IMR-90 (cell line): ENCODE results near the gene BTG4. TPM values are rescaled to one million over a fixed set of nuclear protein-coding genes. Genes with fewer than 3 reads are reported as not detected.

ENCODE experiments used
- ATAC-seq: fragments of 200-7000 bp; cut with Tn5 transposase; 2 replicates; pipeline ENCODE4 v1.9.1; 2020; ENCODE audit warnings: low read depth, mild to moderate bottlenecking, moderate library complexity
- BruUV-seq: library from RNA; stranded (reverse); fragments of 400-500 nt; replicated peaks from 2 replicates; lab custom pipeline; 2021; lab: Mats Ljungman, UMichigan
- CTCF ChIA-PET: fragments of 300-600 bp; formaldehyde crosslinking; extraction: SDS; loops from one replicate; lab custom pipeline; 2021; ENCODE audit warnings: antibody characterized with exemption; lab: Yijun Ruan, JAX
- POLR2A ChIA-PET: fragments of 300-600 bp; sonication (Branson Sonifier 250); formaldehyde crosslinking; loops from one replicate; lab custom pipeline; 2022; ENCODE audit warnings: antibody characterized with exemption; ENCODE audit not compliant: unreplicated experiment; lab: Charles Lee
- DNase-seq: peaks from one replicate; pipeline ENCODE4 v3.0.0; 2013
- H2AFZ ChIP-seq: replicated peaks from 2 replicates; pipeline ENCODE3; 2013; ENCODE audit warnings: low read length, mild to moderate bottlenecking; ENCODE audit not compliant: poor library complexity
- H2AK5ac ChIP-seq: 2 replicates; pipeline ENCODE4 v1.6.1; 2013; ENCODE audit warnings: low read depth, low read length, inconsistent platforms
- H2AK9ac ChIP-seq: replicated peaks from 2 replicates; pipeline ENCODE3; 2013; ENCODE audit warnings: mild to moderate bottlenecking, low read depth, low read length, moderate library complexity; ENCODE audit not compliant: poor library complexity
- H2BK120ac ChIP-seq: 2 replicates; pipeline ENCODE4 v1.6.1; 2013; ENCODE audit warnings: low read depth, low read length, inconsistent platforms
- H2BK15ac ChIP-seq: 3 replicates; pipeline ENCODE4 v1.6.1; 2013; ENCODE audit warnings: low read depth, low read length, inconsistent platforms
- H2BK20ac ChIP-seq: 2 replicates; pipeline ENCODE4 v1.6.1; 2013; ENCODE audit warnings: low read depth, mild to moderate bottlenecking, inconsistent platforms, low read length, moderate library complexity
- H2BK5ac ChIP-seq: 2 replicates; pipeline ENCODE4 v1.6.1; 2013; ENCODE audit warnings: mild to moderate bottlenecking, low read depth, low read length, inconsistent platforms; ENCODE audit not compliant: poor library complexity, severe bottlenecking
- H3K14ac ChIP-seq: replicated peaks from 2 replicates; pipeline ENCODE4 v1.6.1; 2013; ENCODE audit warnings: low read depth, low read length, inconsistent platforms
- H3K18ac ChIP-seq: 2 replicates; pipeline ENCODE4 v1.6.1; 2013; ENCODE audit warnings: low read depth, low read length, control low read depth
- H3K23ac ChIP-seq: 2 replicates; pipeline ENCODE4 v1.6.1; 2013; ENCODE audit warnings: low read depth, low read length, inconsistent platforms
- H3K27ac ChIP-seq: 2 replicates; pipeline ENCODE4 v1.5.1; 2013; ENCODE audit warnings: mild to moderate bottlenecking, control low read depth, low read length; ENCODE audit not compliant: insufficient read depth
- H3K27me3 ChIP-seq: 2 replicates; pipeline ENCODE4 v1.6.1; 2013; ENCODE audit warnings: low read length; ENCODE audit not compliant: control insufficient read depth, insufficient read depth
- H3K36me3 ChIP-seq: 2 replicates; pipeline ENCODE4 v1.6.1; 2013; ENCODE audit warnings: low read length, mixed read lengths; ENCODE audit not compliant: control insufficient read depth, insufficient read depth
- H3K4ac ChIP-seq: 2 replicates; pipeline ENCODE4 v1.6.1; 2013; ENCODE audit warnings: low read depth, low read length, inconsistent platforms
- H3K4me1 ChIP-seq: 2 replicates; pipeline ENCODE4 v1.6.1; 2013; ENCODE audit warnings: low read length, mixed read lengths; ENCODE audit not compliant: control insufficient read depth, insufficient read depth
- H3K4me2 ChIP-seq: 2 replicates; pipeline ENCODE4 v1.6.1; 2013; ENCODE audit warnings: low read depth, mild to moderate bottlenecking, control low read depth, low read length, moderate library complexity
- H3K4me3 ChIP-seq: 2 replicates; pipeline ENCODE4 v1.5.1; 2013; ENCODE audit warnings: low read depth, mild to moderate bottlenecking, control low read depth, low read length, moderate library complexity; ENCODE audit not compliant: insufficient read depth
- H3K56ac ChIP-seq: 2 replicates; pipeline ENCODE4 v1.6.1; 2013; ENCODE audit warnings: low read length, inconsistent platforms; ENCODE audit not compliant: insufficient read depth; ENCODE audit errors: extremely low read depth
- H3K79me1 ChIP-seq, 2 experiments: 2 replicates each; pipeline ENCODE4 v1.6.1; 2013; ENCODE audit warnings: low read length in 2 of 2, inconsistent platforms in 1 of 2, low read depth in 1 of 2
- H3K9ac ChIP-seq: 2 replicates; pipeline ENCODE4 v1.6.1; 2013; ENCODE audit warnings: low read depth, low read length, control low read depth
- H3K9me1 ChIP-seq: 2 replicates; pipeline ENCODE4 v1.6.1; 2013; ENCODE audit warnings: low read length, inconsistent platforms; ENCODE audit not compliant: insufficient read depth
- H3K9me3 ChIP-seq: 2 replicates; pipeline ENCODE4 v1.6.1; 2013; ENCODE audit warnings: low read length; ENCODE audit not compliant: control insufficient read depth, insufficient read depth
- H4K20me1 ChIP-seq: 2 replicates; pipeline ENCODE4 v1.6.1; 2013; ENCODE audit warnings: low read length, inconsistent platforms; ENCODE audit not compliant: insufficient read depth
- H4K5ac ChIP-seq: 2 replicates; pipeline ENCODE4 v1.6.1; 2013; ENCODE audit warnings: mild to moderate bottlenecking, low read depth, low read length, control low read depth
- H4K8ac ChIP-seq, 2 experiments: 2 replicates each; pipeline ENCODE4 v1.6.1; 2013; ENCODE audit warnings: low read depth in 2 of 2, low read length in 2 of 2, control low read depth in 1 of 2, inconsistent platforms in 1 of 2
- H4K91ac ChIP-seq: 2 replicates; pipeline ENCODE4 v1.6.1; 2013; ENCODE audit warnings: low read depth, low read length, inconsistent platforms; ENCODE audit not compliant: insufficient read depth
- CEBPB ChIP-seq: IDR thresholded peaks from 2 replicates; pipeline ENCODE4 v1.6.1; 2012; ENCODE audit warnings: low read depth, low read length, improper control_type of control experiment
- MAFK ChIP-seq: IDR thresholded peaks from 2 replicates; pipeline ENCODE4 v1.6.1; 2012; ENCODE audit warnings: low read depth, low read length, improper control_type of control experiment
- RCOR1 ChIP-seq: IDR thresholded peaks from 2 replicates; pipeline ENCODE4 v1.6.1; 2012; ENCODE audit warnings: mild to moderate bottlenecking, low read length, improper control_type of control experiment; ENCODE audit not compliant: insufficient replicate concordance
- WGBS, 2 experiments: methylation state at CpG; one replicate each; pipeline versions ENCODE4 v1.1.5 to v1.1.7; 2013; ENCODE audit warnings: missing lambda C conversion rate in 2 of 2; ENCODE audit not compliant: insufficient read length in 1 of 2; ENCODE audit errors: extremely low coverage in 2 of 2; 5-methylcytosine and 5-hydroxymethylcytosine counted together
- dilution Hi-C: fragments of 300-500 bp; cut with HindIII; formaldehyde crosslinking; loops from one replicate; pipeline ENCODE4 v1.14.3; 2018; ENCODE audit warnings: low sequenced_read_pairs; ENCODE audit not compliant: unreplicated experiment
- in situ Hi-C: fragments of 300-500 bp; cut with MboI; formaldehyde crosslinking; loops from 3 replicates; pipeline ENCODE4 v1.14.3; 2019; ENCODE audit warnings: low sequenced_read_pairs, inconsistent platforms, mixed read lengths
- intact Hi-C: fragments of 100-400 bp; cut with micrococcal nuclease; formaldehyde crosslinking; loops from 2 replicates; pipeline ENCODE4 v1.10.0; 2022
- polyA plus RNA-seq, 3 experiments: library from polyadenylated mRNA; depleted of rRNA; stranded (reverse); fragments of >200 nt; gene quantifications; 2 replicates each; pipeline ENCODE4 v1.2.3, GENCODE V29; 2012; ENCODE audit warnings: low replicate concordance in 1 of 3
- total RNA-seq: library from RNA; depleted of rRNA; stranded (reverse); fragments of >200 nt; gene quantifications from 2 replicates; pipeline ENCODE4 v1.2.3, GENCODE V29; 2012
- TF ChIP-seq, protein P1 (sequence below): fragments of 150-350 bp; IDR thresholded peaks from 2 replicates; pipeline ENCODE4 v1.6.1; 2017; ENCODE audit warnings: mild to moderate bottlenecking, antibody characterized with exemption, low read length, low read depth
- TF ChIP-seq, protein P2 (sequence below): conservative IDR thresholded peaks from 2 replicates; pipeline ENCODE4 v1.5.1; 2012; ENCODE audit warnings: mild to moderate bottlenecking, low read depth, low read length, improper control_type of control experiment

Gene BTG4
- total and polyA plus RNA-seq, 2 of the 4 experiments (the other 2 are of a cell fraction), result not detected

DNA sequence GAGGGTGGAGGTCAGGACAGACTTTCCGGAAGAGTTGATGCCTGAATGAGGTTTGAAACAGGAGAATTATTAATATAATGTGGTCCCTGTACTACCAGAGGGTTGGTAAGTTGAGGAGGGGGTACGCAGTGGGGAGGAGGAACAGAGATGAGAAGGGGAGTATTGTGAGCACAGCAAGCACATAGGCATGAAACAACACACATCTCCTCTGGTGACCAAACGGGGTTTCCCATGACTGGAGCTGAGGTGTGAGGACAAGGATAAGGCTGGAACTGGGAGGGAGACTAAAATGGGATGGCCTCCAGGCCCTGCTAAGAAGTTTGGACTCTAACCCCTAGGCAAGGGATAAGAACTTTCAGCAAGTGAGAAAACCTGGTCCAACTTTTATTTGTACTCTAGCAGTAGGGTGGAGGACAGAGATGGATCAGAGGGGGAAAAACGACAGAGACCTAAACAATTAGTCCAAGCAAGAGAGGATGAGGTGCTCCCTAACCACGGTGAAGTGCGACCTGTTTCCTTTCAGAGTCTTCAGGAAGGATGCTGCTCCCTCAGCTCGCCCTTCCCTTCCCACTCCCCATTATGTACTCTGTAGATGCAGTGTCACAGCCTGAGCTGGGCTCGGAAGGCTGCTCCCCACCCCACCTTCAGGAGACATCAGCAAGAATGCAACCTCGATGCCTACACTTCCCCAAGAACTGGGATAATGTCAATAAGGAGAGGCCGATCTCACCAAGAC, 59.2 kb downstream of the BTG4 start:
- dilution Hi-C loops, result no loop called here
- Histone ChIP-seq H4K8ac (no peak overlapping the region), H3K27me3 (no peaks in the 10 kb centered on the region; the same call in 1 of the 2 replicates), H2BK120ac (no peak overlapping the region), H3K9me3 (no peaks in the 10 kb centered on the region), H3K36me3 (no peaks in the 10 kb centered on the region), H2AK5ac (0 out of 2 replicates have a peak overlapping the region, but pooled peaks have one; percentile 11), H2BK5ac (no peak overlapping the region), H3K4me1 (peaks cover 5% of the 10 kb centered on the region), H2BK15ac (peak overlapping the region; percentile 20; the same call in 1 of the 3 replicates), H3K14ac (no peak overlapping the region), H4K91ac (no peak overlapping the region), H3K27ac (no peak overlapping the region), H3K4ac (no peak overlapping the region), H3K18ac (no peak overlapping the region), H3K56ac (no peak overlapping the region), H3K79me1 (no peaks in the 10 kb centered on the region), H3K4me3 (no peak overlapping the region), H2AFZ (no peak overlapping the region), H3K9me1 (0 out of 2 replicates have a peak, but pooled peaks cover 3% of the 10 kb centered on the region), H2AK9ac (peak overlapping the region; percentile 22), H4K20me1 (no peaks in the 10 kb centered on the region), H3K23ac (no peak overlapping the region), H2BK20ac (no peak overlapping the region), H3K9ac (no peak overlapping the region), H4K5ac (no peak overlapping the region), H3K4me2 (no peak overlapping the region)
- WGBS, 2 experiments, result 83% methylated on average over 1 of the region's 10 CpGs; no CpG with 5 or more reads in 1 of the 2 experiments
- intact Hi-C loops, result loop anchor here (5.0 to 10.0 kb wide), 2 partner anchors 142 to 324 kb away; no protein-coding TSS in a partner anchor
- in situ Hi-C loops, result loop anchor here (5.0 to 10.0 kb wide), 2 partner anchors 322 to 389 kb away; no protein-coding TSS in a partner anchor
- no peak for ATAC-seq
- DNase-seq, result no peak
- TF ChIP-seq MAFK (no peak), RCOR1 (no peak), CEBPB (no peak)
- TF ChIP-seq, protein P1, sequence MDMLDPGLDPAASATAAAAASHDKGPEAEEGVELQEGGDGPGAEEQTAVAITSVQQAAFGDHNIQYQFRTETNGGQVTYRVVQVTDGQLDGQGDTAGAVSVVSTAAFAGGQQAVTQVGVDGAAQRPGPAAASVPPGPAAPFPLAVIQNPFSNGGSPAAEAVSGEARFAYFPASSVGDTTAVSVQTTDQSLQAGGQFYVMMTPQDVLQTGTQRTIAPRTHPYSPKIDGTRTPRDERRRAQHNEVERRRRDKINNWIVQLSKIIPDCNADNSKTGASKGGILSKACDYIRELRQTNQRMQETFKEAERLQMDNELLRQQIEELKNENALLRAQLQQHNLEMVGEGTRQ, result no peak
- TF ChIP-seq, protein P2, sequence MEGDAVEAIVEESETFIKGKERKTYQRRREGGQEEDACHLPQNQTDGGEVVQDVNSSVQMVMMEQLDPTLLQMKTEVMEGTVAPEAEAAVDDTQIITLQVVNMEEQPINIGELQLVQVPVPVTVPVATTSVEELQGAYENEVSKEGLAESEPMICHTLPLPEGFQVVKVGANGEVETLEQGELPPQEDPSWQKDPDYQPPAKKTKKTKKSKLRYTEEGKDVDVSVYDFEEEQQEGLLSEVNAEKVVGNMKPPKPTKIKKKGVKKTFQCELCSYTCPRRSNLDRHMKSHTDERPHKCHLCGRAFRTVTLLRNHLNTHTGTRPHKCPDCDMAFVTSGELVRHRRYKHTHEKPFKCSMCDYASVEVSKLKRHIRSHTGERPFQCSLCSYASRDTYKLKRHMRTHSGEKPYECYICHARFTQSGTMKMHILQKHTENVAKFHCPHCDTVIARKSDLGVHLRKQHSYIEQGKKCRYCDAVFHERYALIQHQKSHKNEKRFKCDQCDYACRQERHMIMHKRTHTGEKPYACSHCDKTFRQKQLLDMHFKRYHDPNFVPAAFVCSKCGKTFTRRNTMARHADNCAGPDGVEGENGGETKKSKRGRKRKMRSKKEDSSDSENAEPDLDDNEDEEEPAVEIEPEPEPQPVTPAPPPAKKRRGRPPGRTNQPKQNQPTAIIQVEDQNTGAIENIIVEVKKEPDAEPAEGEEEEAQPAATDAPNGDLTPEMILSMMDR, result no peak
- BruUV-seq, result no TSS peak
- POLR2A ChIA-PET, result no interaction called here
- CTCF ChIA-PET, result interaction anchor here (0.9 kb wide), 1 partner anchor 29 kb away, joined by 3 read pairs; no protein-coding TSS in a partner anchor
